Astrocyte of the cerebellum (primary cell): ENCODE results near the gene ABHD2.
"Not testable (repeated sequence)": the region's sequence is repeated elsewhere in the genome, so short reads cannot be mapped to it uniquely, and the experiment has no call there.

Experiments
- DNase-seq: peaks from one replicate; pipeline ENCODE4 v3.0.0-alpha.2; 2011; ENCODE audit warnings: low read depth
- H3K4me3 ChIP-seq: 2 replicates; pipeline ENCODE4 v1.5.1; 2011; ENCODE audit warnings: mild to moderate bottlenecking, low read depth, low read length, moderate library complexity
- in situ Hi-C: cut with HindIII; loops from 2 replicates; pipeline ENCODE4 v1.10.0; 2017; ENCODE audit warnings: low sequenced_read_pairs
- TF ChIP-seq, protein P1 (sequence below): IDR thresholded peaks from 2 replicates; pipeline ENCODE4 v1.5.1; 2012; ENCODE audit warnings: low read length, low read depth, moderate library complexity, mild to moderate bottlenecking; ENCODE audit errors: missing control alignments

Gene ABHD2

DNA sequence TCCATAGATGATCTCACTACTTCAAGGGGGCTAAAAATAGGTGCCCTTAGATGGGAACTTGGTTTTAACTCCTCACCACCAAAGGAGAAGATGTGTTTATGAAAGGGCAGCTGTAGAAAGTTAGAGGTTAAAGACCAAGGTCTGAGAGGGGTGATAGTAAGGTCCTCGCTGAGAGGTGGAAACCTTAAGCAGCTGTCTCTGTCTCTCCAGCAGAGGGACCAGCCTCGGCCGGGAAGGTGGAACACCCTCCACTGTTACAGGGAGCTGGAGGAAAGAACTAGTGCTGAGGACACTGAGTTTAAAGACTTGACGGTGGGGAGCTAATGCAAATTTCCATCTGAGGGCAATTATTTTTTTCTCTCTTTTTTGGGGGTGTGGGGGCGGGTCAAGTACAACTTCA, 142.0 kb downstream of the ABHD2 start:
- no peak overlapping the region for H3K4me3 ChIP-seq
- DNase-seq, result no peak
- in situ Hi-C loops, result no loop called here
- TF ChIP-seq, protein P1, sequence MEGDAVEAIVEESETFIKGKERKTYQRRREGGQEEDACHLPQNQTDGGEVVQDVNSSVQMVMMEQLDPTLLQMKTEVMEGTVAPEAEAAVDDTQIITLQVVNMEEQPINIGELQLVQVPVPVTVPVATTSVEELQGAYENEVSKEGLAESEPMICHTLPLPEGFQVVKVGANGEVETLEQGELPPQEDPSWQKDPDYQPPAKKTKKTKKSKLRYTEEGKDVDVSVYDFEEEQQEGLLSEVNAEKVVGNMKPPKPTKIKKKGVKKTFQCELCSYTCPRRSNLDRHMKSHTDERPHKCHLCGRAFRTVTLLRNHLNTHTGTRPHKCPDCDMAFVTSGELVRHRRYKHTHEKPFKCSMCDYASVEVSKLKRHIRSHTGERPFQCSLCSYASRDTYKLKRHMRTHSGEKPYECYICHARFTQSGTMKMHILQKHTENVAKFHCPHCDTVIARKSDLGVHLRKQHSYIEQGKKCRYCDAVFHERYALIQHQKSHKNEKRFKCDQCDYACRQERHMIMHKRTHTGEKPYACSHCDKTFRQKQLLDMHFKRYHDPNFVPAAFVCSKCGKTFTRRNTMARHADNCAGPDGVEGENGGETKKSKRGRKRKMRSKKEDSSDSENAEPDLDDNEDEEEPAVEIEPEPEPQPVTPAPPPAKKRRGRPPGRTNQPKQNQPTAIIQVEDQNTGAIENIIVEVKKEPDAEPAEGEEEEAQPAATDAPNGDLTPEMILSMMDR, result peak; percentile 19

DNA sequence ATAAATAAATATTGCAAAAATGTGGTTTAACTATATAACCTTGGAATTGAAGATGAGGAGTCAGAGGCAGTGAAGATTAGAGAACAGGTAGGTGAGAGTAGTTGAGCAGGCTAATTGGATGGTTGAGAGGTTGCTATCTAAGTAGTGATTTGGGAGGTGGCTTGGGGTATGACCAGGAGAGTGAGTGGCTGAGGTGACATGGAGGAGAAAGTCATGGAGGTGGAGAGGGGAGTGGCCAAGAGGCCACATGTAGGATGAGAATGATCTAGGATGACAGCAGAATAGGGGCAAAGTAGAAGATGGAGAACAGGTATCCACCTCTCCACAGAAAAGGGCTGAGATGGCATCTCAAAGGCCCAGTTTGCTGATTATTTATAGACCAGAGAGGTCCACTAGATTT, 143.6 kb downstream of the ABHD2 start:
- H3K4me3 ChIP-seq, result no peak overlapping the region
- no peak for DNase-seq
- in situ Hi-C loops, result no loop called here
- TF ChIP-seq, protein P1, result no peak

DNA sequence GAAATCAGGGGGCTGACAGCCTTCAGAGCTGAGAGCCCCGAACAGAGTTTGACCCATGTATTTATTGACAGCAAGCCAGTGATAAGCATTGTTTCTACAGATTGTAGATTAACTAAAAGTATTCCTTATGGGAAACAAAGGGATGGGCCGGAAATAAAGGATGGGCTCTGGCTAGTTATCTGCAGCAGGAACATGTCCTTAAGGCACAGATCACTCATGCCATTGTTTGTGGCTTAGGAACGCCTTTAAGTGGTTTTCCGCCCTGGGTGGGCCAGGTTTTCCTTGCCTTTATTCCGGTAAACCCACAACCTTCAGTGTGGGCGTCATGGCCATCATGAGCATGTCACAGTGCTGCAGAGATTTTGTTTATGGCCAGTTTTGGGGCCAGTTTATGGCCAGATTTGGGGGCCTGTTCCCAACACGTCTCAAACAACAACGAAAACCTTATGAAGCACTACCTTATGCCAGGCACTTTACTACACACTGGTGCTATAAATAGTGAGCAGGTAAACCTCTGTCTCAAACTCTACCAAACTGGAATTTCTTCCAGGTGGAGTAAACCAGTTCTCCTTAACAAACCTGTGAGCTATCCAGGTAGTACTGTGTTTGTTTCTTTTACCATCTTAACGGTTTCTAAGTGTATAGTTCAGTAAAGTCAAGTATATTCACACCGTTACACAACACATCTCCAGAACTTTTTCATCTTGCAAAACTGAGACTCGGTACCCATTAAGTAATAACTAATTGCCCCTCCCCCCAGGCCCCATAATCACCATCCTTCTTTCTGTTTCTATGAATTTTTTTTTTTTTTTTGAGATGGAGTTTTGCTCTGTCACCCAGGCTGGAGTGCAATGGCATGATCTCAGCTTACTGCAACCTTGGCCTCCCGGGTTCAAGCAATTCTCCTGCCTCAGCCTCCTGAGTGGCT, 151.9 kb downstream of the ABHD2 start:
- H3K4me3 ChIP-seq, DNase-seq, in situ Hi-C loops: not testable (repeated sequence)

DNA sequence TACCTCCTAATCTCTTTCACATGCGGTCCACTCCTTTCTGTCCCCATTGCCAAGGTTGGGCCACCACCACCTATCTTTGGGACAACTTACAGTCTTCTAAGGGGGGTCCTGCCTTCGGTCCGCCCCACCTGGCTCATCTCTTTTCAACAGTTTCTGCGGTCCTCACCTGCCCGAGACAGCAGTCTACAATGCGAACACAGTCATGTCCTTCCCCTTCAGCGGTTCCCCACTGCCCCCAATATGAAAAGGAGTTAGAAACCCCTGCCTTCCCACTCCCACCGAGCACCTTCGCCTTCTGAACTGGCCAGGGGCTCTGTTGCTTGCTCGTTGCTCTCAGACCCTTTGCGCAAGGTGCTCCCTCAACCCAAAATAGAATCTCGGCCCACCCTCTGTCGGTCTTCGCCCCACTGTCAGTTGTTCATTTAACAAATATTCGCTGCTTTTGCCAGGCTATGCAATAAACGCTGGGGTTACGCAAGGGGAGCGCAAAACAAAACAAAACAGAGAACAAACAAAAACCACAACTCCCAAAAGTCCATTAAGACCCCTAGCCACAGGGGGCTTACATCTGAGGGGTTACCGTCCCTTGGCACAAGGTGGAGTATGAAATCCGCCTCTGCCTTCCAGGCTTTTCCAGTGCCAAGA, 154.9 kb downstream of the ABHD2 start:
- in situ Hi-C loops, result no loop called here
- peak overlapping the region; percentile 90 for H3K4me3 ChIP-seq

DNA sequence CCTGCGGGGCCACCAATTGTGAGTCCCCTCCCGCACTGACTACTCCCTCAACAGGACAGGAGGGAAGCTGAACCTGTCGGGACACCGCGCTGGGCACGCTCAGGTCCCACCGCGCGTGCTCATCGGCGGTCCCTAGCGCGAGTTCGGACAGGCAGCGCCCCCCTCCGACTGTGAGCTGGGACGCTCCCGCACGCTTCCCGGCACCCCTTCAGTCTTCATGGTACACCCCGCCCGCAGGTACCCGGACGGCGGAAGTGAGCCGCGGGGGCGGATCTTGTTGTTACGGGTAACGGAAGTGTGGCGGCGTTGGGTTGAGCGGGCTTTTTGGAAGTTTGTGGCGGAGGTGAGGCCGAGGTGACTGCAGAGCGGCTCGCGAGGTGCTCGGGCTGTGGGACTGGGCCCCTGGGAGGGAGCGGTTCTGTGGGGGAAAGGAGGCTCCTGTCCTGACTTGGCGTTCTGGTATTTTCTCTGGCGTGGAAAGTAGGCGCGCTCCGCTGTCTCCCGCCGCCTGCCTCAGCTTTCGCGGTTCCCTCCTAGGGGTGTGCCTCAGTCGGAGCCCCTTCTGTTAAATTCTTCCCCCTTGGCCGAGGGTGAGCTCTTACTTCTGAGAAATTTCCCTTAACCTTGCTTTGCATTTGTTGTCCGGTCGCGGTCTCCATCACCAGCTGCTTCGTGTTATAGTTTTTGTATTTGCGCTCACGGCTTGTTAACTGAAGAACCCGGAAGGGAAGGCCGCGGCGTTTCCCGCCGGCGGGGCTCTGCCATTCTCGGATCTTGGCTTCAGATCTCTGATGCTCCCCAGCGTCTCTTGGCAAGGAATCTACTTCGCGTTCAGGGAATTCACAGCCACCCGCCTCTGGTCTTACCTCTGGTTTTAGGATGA, 155.7 kb downstream of the ABHD2 start, which contains the start of gene FANCI:
Gene FANCI (plus strand): TSS at position 289 of the 883 bp plus-strand sequence. CDS start 3,669 bp downstream, outside the sequence.
- H3K4me3 ChIP-seq, result peak within 1 kb of the TSS; percentile 90
- TF ChIP-seq, protein P1, result peak; percentile 53
- in situ Hi-C loops, result no loop called here
- DNase-seq, result peak; percentile 78

More for the DNA sequence above, 154.9 kb downstream of the ABHD2 start:
- DNase-seq, result no peak
- TF ChIP-seq, protein P1, result no peak

DNA sequence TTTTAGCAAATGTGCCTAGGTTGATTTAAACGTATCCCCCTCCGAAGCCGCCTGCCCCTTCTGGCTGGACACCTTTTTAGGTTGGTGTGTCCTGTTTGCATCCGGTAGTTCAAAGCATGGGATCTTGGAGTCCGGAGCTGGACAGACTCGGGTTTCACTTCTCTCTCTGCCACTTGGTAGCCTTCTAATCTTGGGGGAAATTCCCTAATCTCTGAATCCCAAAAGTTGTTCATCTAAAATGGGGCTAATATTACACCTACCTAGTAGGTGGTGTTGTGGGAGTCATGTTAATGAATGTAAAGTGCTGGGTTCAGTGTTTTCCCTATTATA, 156.3 kb downstream of the ABHD2 start:
- in situ Hi-C loops, result no loop called here
- peak overlapping the region; percentile 90 for H3K4me3 ChIP-seq
- no peak for DNase-seq
- TF ChIP-seq, protein P1, result no peak
